CD4-positive, alpha-beta T cell treated with Interleukin-17A for 1 hour (primary cell): Measurements from ENCODE around the gene BCCIP.

Experiments
- DNase-seq: peaks from one replicate; pipeline ENCODE4 v3.0.0-alpha.2; 2020

Gene BCCIP

GRCh38 chr10:125846894-125847293 lies 23.5 kb downstream of the BCCIP start:
- no peak for DNase-seq

- no peak for DNase-seq
Measured at GRCh38 chr10:125848371-125848770, 25.0 kb downstream of the BCCIP start.

GRCh38 chr10:125848857-125849256 lies 25.5 kb downstream of the BCCIP start:
- DNase-seq: no peak

DNA sequence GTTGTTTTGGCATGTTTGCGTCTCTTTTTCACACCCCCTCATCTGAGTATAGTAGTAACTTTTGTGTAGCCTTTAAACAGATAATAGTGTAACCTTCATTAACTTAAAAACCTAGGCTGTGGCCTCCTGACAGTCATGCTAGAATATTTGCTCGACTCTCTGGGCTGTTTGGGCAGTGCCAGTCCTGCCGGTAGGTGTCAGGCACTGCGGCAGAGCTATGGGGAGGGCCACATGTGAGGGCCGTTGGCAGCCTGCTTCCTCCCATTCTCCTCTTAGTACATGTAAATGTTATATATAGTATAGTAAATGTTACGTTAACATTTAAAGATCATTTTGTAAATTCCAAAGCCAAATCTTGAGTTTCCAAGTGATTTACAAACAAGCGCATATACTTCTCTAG lies 26.1 kb downstream of the BCCIP start:
- DNase-seq: no peak

DNA sequence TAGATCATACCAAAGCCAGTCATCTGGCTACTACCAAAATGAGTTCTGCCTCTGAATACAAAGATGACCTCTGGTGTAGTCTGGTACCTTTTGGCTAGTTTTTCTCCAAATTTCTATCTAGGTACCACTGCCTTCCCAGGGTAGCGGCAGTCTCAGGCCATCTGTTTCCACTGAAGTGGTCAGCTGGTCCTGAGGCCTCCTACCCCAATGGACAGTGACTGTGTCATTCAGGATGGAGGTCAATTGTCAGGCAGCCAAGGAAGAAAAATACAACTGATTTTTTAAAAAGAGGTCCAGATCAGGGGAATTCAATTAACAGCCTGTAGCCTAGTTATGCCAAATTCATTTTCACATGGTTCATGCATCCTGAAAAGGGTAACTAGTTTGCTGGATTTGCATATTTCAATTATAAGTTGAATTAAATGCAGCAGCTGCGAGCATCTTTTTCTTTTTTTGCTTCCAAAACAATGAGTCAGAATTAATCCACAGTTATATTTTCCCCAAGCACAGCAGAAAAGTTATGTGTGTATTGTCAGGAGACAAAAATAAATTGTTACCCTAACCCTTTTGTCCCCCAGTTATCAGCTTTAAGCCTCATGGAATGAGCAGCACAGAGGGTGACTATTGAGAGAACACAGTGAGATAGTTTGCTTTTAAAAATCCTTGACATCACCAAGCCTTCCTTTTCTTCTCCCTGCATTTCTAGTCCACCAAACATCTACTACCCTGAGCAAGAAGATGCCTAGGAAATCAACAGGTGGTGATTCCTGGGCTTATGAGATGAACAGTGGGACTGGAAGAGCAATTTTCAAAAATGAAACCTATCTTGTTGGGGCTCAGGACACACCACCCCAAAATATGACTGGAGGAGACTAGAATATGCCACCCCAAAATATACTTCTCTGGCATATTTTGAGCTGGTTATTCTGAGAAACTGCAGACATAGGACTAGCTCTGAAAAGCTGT lies 27.7 kb downstream of the BCCIP start:
- no peak for DNase-seq

- DNase-seq: no peak
Measured at GRCh38 chr10:125852487-125852886, 29.1 kb downstream of the BCCIP start.

DNA sequence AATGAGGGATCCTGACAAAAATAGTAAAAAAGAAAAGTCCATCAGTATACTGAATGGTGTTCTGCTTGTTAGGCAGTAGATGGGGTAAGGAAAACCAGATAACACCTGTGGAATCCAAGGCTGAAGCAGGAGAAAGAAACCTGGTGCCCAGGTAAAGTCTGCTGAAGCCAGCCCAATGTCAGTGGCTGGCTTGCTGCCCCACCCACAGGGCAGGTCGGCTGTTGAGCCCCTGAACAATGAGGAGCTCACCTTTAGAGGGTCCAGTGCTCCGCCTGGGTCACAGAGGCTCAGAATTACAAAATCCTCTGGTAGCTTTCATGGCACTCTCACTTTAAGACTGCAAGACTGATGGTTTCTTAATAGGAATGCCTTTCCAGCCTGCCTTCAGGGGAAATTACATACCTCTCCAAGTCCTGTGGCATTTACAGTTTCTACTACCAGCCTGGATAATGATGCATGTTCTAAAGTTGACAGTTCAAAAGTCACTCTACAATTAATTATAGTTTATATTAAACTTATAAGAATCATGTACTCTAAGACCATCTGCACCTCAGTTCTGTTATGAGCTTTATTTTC lies 33.9 kb downstream of the BCCIP start:
- DNase-seq: no peak

- DNase-seq: no peak
Measured at GRCh38 chr10:125859128-125859817, 35.9 kb downstream of the BCCIP start.

DNA sequence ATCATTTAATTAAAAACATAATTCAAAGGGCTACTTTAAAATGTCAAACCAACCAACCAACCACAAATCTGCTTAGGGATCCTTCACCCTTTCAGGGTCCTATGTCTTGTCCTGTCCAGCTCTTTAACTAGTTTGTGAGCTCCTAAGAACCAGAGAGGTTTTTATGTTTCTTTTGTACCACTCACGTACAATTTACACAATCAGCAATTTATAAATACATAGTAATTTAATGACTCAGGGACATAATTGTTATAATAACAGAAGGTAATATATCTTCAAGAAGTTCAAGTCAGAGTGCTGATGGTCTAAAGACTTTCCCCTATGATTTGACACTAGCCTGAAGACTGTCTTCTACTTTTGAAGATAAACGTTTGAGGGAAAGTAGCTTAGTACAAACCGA lies 41.8 kb downstream of the BCCIP start:
- no peak for DNase-seq

GRCh38 chr10:125866421-125867029 lies 43.2 kb downstream of the BCCIP start:
- no peak for DNase-seq

GRCh38 chr10:125868372-125868975 lies 45.1 kb downstream of the BCCIP start:
- DNase-seq: peak; percentile 33

DNA sequence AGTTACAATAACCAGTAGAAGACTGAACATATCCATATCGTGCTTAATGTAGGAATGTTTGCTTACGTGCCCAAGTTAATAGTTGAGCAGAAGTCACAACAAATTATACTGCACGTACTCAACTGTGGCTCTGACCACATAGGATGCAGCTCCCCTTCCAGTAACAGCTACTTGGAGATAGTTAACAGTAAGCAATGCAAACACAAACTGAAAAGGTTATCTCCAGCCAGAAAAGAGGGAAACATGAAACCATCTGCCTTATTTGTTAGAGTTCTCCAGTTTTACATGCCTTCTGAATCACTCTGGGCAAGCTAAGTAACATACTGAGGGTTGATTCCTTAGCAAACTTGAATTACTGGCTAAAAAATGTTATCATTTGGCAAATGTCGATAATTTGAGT lies 48.0 kb downstream of the BCCIP start:
- no peak for DNase-seq

DNA sequence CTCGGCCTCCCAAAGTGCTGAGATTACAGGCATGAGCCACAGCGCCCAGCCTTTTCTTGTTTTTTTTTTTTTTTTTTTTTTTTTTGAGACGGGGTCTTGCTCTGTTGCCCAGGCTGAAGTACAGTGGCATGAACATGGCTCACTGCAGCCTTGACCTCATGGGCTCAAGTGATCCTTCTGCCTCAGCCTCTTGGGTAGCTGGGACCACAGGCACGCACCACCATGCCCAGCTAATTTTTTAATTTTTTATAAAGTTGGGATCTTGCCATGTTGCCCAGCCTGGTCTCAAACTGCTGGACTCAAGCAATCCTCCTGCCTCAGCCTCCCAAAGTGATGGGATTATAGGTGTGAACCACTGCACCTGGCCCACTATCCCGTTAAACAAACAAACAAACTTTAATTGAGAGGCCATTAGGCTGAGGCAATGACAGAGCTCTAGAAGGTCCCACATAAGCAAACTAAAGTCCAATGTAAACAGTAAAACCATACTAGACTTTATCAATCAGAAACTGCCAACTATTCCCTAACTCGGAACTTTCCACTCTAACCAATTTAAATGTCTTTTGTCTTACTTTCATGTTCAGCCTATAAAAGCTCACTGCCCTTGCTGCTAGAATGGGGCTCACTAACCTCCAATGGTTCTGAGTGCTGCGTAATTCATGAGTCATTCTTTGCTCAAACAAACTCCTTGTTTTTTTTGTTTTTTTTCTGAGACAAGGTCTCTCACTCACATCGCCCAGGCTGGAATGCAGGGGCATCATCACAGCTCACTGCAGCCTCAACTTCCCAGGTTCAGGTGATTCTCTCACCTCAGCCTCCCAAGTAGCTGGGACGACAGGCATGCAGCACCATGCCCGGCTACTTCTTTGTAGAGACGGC lies 55.9 kb downstream of the BCCIP start:
- no peak for DNase-seq

GRCh38 chr10:125880719-125881118 lies 57.4 kb downstream of the BCCIP start:
- DNase-seq: no peak

GRCh38 chr10:125881192-125881591 lies 57.8 kb downstream of the BCCIP start, which contains the start of gene DHX32:
TSS of gene DHX32 (minus strand) at chr10:125881292. CDS start at chr10:125880824, 468 bp downstream.
- no peak for DNase-seq

GRCh38 chr10:125882596-125882995 lies 59.2 kb downstream of the BCCIP start:
- DNase-seq: no peak

DNA sequence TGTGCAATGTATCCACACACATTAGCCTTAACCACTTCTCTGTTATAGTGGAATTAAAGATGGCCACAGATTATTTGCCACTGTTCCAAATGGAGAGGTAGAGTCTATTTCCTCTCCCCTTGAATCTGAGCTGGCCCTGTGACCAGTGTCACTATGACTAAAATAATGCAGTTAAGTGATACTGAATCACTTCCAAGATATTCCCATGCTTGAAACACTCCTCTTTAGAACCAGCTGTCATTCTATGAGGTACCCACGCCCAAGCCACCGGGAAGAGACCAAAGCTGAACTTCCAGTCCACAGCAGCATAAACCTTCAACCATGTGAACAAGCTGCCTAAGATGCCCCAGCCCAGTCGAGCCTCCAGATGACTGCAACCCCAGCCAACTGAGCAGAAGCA lies 59.9 kb downstream of the BCCIP start:
- DNase-seq: no peak
